HG03159 (cell line): ENCODE measurements around the gene INPP5A.
"Not testable (repeated sequence)": the region's sequence is repeated elsewhere in the genome, so short reads cannot be mapped to it uniquely, and the experiment has no call there.

Experiments
- ATAC-seq: cut with Tn5 transposase; IDR thresholded peaks from one replicate; pipeline ENCODE4 v1.9.1; 2021; ENCODE audit warnings: mild to moderate bottlenecking, moderate library complexity; ENCODE audit not compliant: unreplicated experiment

INPP5A gene

DNA sequence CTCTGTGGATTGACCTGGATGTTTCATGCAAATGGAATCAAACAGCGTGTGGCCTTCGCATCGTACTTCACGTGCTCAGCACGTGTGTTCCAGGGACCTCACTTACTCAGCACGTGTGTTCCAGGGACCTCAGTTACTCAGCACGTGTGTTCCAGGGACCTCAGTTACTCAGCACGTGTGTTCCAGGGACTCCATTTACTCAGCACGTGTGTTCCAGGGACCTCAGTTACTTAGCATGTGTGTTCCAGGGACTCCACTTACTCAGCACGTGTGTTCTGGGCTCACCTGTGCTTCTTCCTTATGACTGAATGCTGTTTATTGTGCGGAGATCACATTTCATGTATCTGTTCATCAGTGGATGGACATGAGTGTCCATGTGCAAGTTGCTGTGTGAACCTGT is 22.0 kb downstream of the INPP5A start:
- no peak for ATAC-seq

DNA sequence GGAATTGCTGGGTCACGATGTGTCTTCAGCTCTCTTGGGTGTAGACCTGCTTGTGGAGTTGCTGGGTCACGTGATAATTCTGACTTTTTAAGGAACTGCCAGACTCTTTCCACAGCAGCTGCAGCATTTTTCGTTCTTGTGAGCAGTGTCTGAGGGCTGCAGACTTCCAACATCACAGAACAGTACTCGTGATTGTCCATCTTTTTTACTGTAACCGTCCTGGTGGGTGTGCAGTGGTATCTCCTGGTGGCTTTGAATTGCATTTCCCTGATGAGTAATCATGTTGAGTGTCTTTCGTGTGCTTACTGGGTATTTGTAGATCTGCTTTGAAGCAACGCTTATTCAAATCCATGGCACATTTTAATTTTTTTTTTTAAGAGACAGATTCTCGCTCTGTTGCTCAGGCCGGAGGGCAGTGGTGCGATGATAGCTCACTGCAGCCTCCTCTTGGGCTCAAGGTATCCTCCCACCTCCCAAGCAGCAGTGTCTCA is 22.7 kb downstream of the INPP5A start:
- ATAC-seq = no peak

- no peak for ATAC-seq
These were observed 24.8 kb downstream of the INPP5A start for GRCh38 chr10:132562177-132562915.

DNA sequence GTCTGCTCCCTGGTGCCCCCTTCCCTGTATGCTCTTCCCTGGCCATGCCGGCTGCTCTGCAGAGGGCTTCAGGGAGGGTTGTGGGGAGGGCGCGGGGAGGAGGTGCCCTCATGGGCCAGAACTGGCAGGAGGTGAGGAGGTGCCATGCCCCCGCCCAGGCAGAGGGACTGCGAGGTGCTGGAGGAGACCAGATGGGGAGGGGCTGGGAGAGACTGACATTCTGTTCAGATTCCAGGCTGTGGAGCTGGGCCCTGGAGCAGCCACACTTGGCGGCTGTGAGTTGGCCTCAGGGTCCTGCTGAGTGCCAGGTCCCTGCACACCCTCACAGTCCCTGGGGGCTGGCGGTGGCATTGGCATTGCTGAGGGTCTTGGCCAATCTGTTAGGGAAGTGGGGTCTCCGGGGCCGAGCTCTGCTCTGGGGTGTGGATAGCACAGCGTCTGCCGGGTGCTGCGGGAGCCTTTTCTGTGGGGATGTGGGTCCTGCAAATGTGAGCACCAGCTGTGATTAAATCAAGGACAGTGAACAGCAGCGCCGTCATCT is 25.4 kb downstream of the INPP5A start:
- no peak for ATAC-seq

- peak; percentile 76 for ATAC-seq
These were observed 26.1 kb downstream of the INPP5A start for GRCh38 chr10:132563485-132564248.

GRCh38 chr10:132564249-132564605 is 26.6 kb downstream of the INPP5A start:
- ATAC-seq = no peak

GRCh38 chr10:132564690-132565089 is 27.1 kb downstream of the INPP5A start:
- no peak for ATAC-seq

GRCh38 chr10:132565516-132566209 is 28.1 kb downstream of the INPP5A start:
- no peak for ATAC-seq

GRCh38 chr10:132566892-132567291 is 29.3 kb downstream of the INPP5A start:
- no peak for ATAC-seq

DNA sequence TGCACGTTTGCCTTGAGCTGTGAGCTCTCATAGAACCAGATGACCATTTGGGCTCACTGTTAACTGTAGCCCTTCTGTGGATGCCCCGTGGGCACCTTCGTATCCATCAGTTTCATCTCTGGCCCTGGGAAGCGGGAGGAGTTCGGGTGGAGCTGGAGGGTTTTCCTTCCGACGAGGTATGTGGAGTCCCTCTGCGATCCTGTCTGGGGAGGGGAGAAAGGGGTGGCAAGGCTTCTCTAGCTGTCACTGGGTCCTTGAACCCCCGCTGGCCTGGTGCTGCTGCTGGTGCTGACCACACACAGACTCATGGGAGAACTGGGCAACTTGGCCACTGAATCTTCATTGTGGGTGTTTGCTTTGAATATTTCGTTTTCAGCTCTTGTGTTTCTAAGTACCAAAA is 32.7 kb downstream of the INPP5A start:
- no peak for ATAC-seq

- peak; percentile 40 for ATAC-seq
These were observed 33.4 kb downstream of the INPP5A start for GRCh38 chr10:132570771-132571649.

DNA sequence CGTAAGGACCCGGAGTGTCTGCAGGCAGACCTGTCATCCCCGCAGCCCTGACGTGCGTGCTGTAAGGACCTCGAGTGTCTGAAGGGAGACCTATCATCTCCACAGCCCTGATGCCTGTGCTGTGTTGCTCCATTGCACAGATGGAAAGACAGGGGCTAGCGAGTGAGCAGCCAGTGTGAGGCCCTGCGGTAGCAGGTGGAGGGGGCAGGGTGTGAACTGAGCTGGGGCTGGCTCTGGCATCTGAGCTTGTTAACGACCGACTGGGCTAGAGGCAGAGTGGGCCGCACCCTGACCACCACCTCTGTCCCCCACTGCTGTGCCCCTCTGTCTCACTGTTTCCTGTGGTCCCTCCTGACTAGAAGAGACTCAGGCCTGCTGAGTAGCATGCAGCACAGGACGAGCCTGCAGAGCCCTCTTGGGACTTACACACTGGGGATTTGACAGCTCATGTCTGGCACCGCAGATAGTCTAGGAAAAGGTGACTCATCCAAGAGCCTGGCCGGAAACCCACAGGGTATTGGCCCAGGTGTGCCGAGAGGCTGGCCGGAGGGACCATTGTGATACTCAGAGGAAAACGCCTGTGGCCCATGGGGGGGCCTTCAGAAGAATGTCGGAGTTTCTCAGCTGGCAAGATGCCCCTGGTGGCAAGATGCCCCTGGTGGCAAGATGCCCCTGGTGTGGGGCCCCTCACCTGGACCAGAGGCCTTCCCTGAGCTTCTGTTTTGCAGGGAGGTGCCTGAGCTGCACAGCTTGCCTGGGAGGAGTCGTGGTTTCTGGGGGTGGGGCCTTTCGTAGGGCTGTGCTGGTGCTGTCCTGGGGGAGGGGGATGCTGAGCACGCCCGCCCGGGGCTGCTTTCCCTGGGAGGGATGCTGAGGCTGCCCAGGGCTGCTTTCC is 34.3 kb downstream of the INPP5A start:
- peak; percentile 67 for ATAC-seq

- ATAC-seq = no peak
These were observed 35.0 kb downstream of the INPP5A start for GRCh38 chr10:132572545-132572937.

DNA sequence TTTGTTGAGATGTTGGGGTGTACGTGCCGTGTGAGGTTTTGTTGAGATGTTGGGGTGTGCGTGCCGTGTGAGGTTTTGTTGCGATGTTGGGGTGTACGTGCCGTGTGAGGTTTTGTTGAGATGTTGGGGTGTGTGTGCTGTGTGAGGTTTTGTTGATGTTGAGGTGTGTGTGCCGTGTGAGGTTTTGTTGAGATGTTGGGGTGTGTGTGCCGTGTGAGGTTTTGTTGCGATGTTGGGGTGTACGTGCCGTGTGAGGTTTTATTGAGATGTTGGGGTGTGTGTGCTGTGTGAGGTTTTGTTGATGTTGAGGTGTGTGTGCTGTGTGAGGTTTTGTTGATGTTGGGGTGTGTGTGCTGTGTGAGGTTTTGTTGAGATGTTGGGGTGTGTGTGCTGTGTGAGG is 35.4 kb downstream of the INPP5A start:
- not testable (repeated sequence) for ATAC-seq

GRCh38 chr10:132574288-132574687 is 36.7 kb downstream of the INPP5A start:
- no peak for ATAC-seq

DNA sequence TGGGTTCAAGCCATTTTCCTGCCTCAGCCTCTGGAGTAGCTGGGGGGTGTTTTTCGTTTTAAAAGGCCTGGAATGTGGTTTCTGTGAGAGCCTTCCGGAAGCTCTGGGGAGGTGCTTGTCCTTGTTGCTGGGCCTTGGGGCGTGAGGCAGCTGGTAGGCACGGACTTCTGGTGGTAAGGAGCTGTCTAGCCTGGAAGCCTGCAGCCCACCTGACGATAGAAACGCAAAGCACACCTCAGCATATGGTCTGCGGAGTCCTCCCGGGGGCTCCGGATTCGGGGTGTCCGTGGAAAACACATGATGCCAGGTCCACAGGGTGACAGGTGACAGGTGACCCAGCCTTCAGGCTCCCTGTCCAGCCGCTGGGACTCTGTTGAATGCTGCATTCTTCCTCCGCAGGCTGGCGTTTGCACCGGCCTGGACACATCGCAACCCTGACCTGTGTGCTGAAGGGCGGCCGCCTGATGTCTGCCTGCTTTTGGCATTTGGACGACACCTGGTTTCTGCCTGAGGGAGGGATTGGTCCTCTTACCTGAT is 37.3 kb downstream of the INPP5A start:
- no peak for ATAC-seq

- ATAC-seq = peak; percentile 35
These were observed 38.0 kb downstream of the INPP5A start for GRCh38 chr10:132575320-132576201.

GRCh38 chr10:132576671-132577349 is 39.2 kb downstream of the INPP5A start:
- ATAC-seq = no peak
